Neural cell (in vitro differentiated cells): ENCODE measurements around the gene HOXA7. TPM values are rescaled to one million over a fixed set of nuclear protein-coding genes. Genes with fewer than 3 reads are reported as not detected.

Experiments used
- H2AFZ ChIP-seq: fragments of 200-600, 300-800 bp; sonication (generic), shearing (Covaris generic); 2 replicates; pipeline ENCODE4 v1.6.0; 2014; ENCODE audit warnings: low read depth, mild to moderate bottlenecking, antibody characterized with exemption, low read length, moderate library complexity
- H3F3A ChIP-seq: fragments of 200-600 bp; shearing (Covaris generic); 2 replicates; pipeline ENCODE4 v1.6.1; 2016; ENCODE audit warnings: mild to moderate bottlenecking, moderate library complexity, mixed read lengths, antibody characterized with exemption, low read length; ENCODE audit not compliant: insufficient read depth, poor library complexity, severe bottlenecking
- H3K27ac ChIP-seq: fragments of 200-600, 300-800 bp; sonication (generic), shearing (Covaris generic); 2 replicates; pipeline ENCODE4 v1.5.1; 2014; ENCODE audit warnings: mild to moderate bottlenecking, low read length, moderate library complexity
- H3K27me3 ChIP-seq: fragments of 300-800, 200-600 bp; sonication (generic), shearing (Covaris generic); 2 replicates; pipeline ENCODE4 v1.6.0; 2014; ENCODE audit warnings: mild to moderate bottlenecking, low read depth, low read length, moderate library complexity; ENCODE audit not compliant: insufficient read depth
- H3K36me3 ChIP-seq: fragments of 300-800, 200-600 bp; sonication (generic), shearing (Covaris generic); 2 replicates; pipeline ENCODE4 v1.5.1; 2014; ENCODE audit warnings: mild to moderate bottlenecking, antibody characterized with exemption, low read length, moderate library complexity; ENCODE audit not compliant: insufficient read depth
- H3K4me2 ChIP-seq: fragments of 300-800, 200-600 bp; sonication (generic), shearing (Covaris generic); 2 replicates; pipeline ENCODE4 v1.6.0; 2014; ENCODE audit warnings: mild to moderate bottlenecking, low read length
- H3K4me3 ChIP-seq: fragments of 300-800, 200-600 bp; sonication (generic), shearing (Covaris generic); 2 replicates; pipeline ENCODE4 v1.5.1; 2014; ENCODE audit warnings: mild to moderate bottlenecking, low read length, moderate library complexity
- H3K79me2 ChIP-seq: fragments of 200-600 bp; shearing (Covaris generic); replicated peaks from 2 replicates; pipeline ENCODE4 v1.6.0; 2014; ENCODE audit warnings: mild to moderate bottlenecking, low read length, moderate library complexity; ENCODE audit not compliant: insufficient read depth
- H3K9ac ChIP-seq: fragments of 300-800, 200-600 bp; sonication (generic), shearing (Covaris generic); 2 replicates; pipeline ENCODE4 v1.6.1; 2016; ENCODE audit warnings: mild to moderate bottlenecking, low read length, mixed read lengths
- H3K9me2 ChIP-seq: fragments of 200-600 bp; shearing (Covaris generic); 2 replicates; pipeline ENCODE4 v1.6.1; 2016; ENCODE audit warnings: mild to moderate bottlenecking, low read length, mixed read lengths; ENCODE audit not compliant: insufficient read depth
- H3K9me3 ChIP-seq: fragments of 200-600, 300-800 bp; sonication (generic), shearing (Covaris generic); 2 replicates; pipeline ENCODE4 v1.6.1; 2016; ENCODE audit warnings: mild to moderate bottlenecking, mixed run types, low read length, moderate library complexity, mixed read lengths
- H4K20me1 ChIP-seq: fragments of 200-600 bp; shearing (Covaris generic); 2 replicates; pipeline ENCODE4 v1.6.1; 2016; ENCODE audit warnings: mild to moderate bottlenecking, mixed run types; ENCODE audit not compliant: insufficient read depth
- EP300 ChIP-seq: fragments of 450-650 bp; conservative IDR thresholded peaks from 2 replicates; pipeline ENCODE4 v1.6.1; 2014; ENCODE audit warnings: antibody characterized with exemption, mild to moderate bottlenecking, moderate library complexity; ENCODE audit not compliant: poor library complexity, severe bottlenecking
- EZH2 ChIP-seq: fragments of 200-600, 300-800 bp; shearing (Covaris generic), sonication (generic); IDR thresholded peaks from 2 replicates; pipeline ENCODE4 v1.6.1; 2014; ENCODE audit warnings: antibody characterized with exemption, low read length, borderline replicate concordance, mild to moderate bottlenecking; ENCODE audit not compliant: insufficient read depth, poor library complexity, severe bottlenecking
- MXI1 ChIP-seq: fragments of 450-650 bp; conservative IDR thresholded peaks from 2 replicates; pipeline ENCODE4 v1.6.1; 2014; ENCODE audit warnings: antibody characterized with exemption, mild to moderate bottlenecking; ENCODE audit not compliant: poor library complexity, severe bottlenecking
- POLR2AphosphoS5 ChIP-seq: IDR thresholded peaks from 2 replicates; pipeline ENCODE4 v1.6.1; 2012
- RAD21 ChIP-seq: fragments of 450-650 bp; conservative IDR thresholded peaks from 2 replicates; pipeline ENCODE4 v1.6.1; 2014; ENCODE audit warnings: antibody characterized with exemption, mild to moderate bottlenecking, moderate library complexity
- SMC3 ChIP-seq: fragments of 450-650 bp; conservative IDR thresholded peaks from 2 replicates; pipeline ENCODE4 v1.6.1; 2014; ENCODE audit warnings: antibody characterized with exemption, mild to moderate bottlenecking, moderate library complexity; ENCODE audit not compliant: poor library complexity
- TAF1 ChIP-seq: IDR thresholded peaks from 2 replicates; pipeline ENCODE4 v1.6.1; 2012; ENCODE audit warnings: low read depth
- polyA plus RNA-seq: library from polyadenylated mRNA; depleted of rRNA; stranded (reverse); fragments of >200 nt; gene quantifications from 2 replicates; pipeline ENCODE4 v1.2.3, GENCODE V29; 2014
- TF ChIP-seq, protein P1 (sequence below): fragments of 450-650 bp; IDR thresholded peaks from 2 replicates; pipeline ENCODE4 v1.5.1; 2014; ENCODE audit warnings: antibody characterized with exemption, mild to moderate bottlenecking, moderate library complexity; ENCODE audit not compliant: poor library complexity, severe bottlenecking
- TF ChIP-seq, protein P2 (sequence below): IDR thresholded peaks from 2 replicates; pipeline ENCODE4 v1.6.1; 2012; ENCODE audit warnings: borderline replicate concordance

The HOXA7 gene
- polyA plus RNA-seq, 1 donor from 2014 or later: not detected

DNA sequence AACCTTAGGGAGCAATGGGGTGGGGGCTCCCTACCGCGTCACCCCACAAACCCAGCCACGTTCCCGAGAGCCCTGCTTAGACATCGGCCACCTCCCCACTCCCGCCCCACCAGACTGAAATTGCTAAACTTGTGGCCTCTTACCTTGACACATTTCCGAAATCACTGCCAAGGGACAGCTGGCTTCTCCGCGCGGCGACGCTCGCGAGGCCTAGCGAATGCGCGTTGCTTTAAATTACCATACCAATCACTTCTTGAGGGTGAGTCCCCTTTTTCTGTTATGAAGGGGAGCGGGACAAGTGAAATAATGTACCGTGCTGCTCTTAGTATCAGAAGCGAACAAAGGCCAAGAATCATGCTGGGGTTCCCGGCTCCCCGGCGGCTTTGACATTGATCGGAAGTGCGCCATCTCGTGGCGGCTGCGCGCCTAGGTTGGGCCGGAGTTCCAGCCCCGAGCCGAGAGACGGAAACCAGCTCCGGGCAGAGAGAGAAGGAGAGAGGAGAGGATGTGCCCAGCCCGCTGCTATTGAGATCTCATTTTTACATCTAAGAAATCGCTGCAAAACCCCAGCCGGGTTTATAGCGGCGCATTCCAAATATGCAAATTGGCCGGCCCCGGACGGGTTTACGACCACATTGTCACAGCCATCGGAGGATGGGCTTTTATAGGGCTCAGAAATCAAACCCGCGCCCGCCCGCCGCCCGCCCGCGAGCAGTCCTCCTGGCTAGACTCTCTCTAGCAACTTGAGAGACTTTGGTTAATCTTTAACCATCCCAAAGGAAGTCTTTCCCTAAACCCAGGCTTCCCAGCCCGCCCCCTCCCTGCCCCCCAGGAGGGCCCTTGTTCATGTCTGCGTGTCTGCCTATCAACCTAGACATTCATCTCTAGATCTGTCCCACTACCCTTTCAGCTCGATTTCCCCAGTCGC, 23.3 kb upstream of the HOXA7 start:
- H3K79me2 ChIP-seq: no peaks in the 10 kb centered on the region

DNA sequence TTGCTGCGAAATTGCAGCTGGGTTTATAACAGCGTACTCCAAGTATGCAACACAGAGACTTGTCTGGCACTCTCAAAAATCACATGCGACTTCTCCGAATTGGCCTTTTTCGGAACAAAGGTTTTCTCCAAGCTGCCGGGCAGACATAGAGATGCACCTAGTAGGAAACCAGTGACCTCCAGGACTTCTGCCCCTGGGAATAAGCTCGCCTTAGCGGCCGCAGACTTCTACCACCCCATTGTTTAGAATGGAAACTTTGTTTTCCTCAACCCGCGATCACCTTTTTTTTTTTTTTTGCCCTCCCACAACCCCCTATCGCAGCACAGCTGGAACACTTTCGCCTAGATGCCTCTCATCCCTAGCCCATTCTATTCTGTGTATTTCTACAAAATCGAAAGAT, 22.6 kb upstream of the HOXA7 start:
- Histone ChIP-seq H3K9ac (no peak overlapping the region), H2AFZ (no peak overlapping the region), H3K4me3 (no peak overlapping the region), H3K4me2 (no peak overlapping the region), H3K9me2 (no peaks in the 10 kb centered on the region), H3K79me2 (no peaks in the 10 kb centered on the region), H3K27ac (no peak overlapping the region), H4K20me1 (no peaks in the 10 kb centered on the region), H3F3A (no peaks in the 10 kb centered on the region), H3K27me3 (peaks cover 100% of the 10 kb centered on the region), H3K9me3 (peaks cover 8% of the 10 kb centered on the region), H3K36me3 (no peaks in the 10 kb centered on the region)
- TF ChIP-seq POLR2AphosphoS5: no peak
- peak; percentile 70 for TF ChIP-seq EZH2
- no peak for TF ChIP-seq EP300

More for the DNA sequence above, 23.3 kb upstream of the HOXA7 start:
- Histone ChIP-seq H3K4me2 (no peak overlapping the region), H3K4me3 (no peak overlapping the region), H3F3A (no peaks in the 10 kb centered on the region), H3K27me3 (peaks cover 100% of the 10 kb centered on the region), H3K9me2 (no peaks in the 10 kb centered on the region), H3K9me3 (peaks cover 8% of the 10 kb centered on the region), H4K20me1 (no peaks in the 10 kb centered on the region), H3K27ac (no peak overlapping the region), H3K36me3 (no peaks in the 10 kb centered on the region), H2AFZ (no peak overlapping the region), H3K9ac (no peak overlapping the region)
- no peak for TF ChIP-seq MXI1
- TF ChIP-seq, protein P1, sequence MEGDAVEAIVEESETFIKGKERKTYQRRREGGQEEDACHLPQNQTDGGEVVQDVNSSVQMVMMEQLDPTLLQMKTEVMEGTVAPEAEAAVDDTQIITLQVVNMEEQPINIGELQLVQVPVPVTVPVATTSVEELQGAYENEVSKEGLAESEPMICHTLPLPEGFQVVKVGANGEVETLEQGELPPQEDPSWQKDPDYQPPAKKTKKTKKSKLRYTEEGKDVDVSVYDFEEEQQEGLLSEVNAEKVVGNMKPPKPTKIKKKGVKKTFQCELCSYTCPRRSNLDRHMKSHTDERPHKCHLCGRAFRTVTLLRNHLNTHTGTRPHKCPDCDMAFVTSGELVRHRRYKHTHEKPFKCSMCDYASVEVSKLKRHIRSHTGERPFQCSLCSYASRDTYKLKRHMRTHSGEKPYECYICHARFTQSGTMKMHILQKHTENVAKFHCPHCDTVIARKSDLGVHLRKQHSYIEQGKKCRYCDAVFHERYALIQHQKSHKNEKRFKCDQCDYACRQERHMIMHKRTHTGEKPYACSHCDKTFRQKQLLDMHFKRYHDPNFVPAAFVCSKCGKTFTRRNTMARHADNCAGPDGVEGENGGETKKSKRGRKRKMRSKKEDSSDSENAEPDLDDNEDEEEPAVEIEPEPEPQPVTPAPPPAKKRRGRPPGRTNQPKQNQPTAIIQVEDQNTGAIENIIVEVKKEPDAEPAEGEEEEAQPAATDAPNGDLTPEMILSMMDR: peak; percentile 54
- TF ChIP-seq SMC3: peak; percentile 32
- no peak for TF ChIP-seq EZH2

DNA sequence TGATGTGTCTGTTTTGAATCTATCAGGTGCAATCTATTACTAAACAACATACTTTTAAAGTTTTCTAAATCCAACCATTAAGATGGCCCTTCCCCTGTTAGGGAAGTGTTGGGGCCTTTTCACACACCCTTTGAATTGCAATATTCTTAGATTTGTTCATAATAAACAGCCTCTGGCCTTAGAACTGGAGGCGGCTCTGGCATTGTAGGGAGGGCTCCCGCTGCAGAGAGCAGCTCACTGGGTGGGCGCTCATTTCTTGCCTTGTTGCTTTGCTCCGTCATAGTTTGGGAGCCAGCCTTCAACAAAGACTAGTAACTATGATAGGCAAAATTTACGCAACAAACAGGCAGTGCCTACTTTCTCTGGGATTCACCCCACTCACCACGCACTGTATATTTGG, 21.9 kb upstream of the HOXA7 start:
- Histone ChIP-seq H3K36me3 (no peaks in the 10 kb centered on the region), H3K9me3 (peaks cover 8% of the 10 kb centered on the region), H2AFZ (no peak overlapping the region), H3K27ac (no peak overlapping the region), H3K4me3 (no peak overlapping the region), H3K79me2 (no peaks in the 10 kb centered on the region), H4K20me1 (no peaks in the 10 kb centered on the region), H3K27me3 (peaks cover 100% of the 10 kb centered on the region), H3F3A (no peaks in the 10 kb centered on the region), H3K4me2 (no peak overlapping the region), H3K9ac (no peak overlapping the region), H3K9me2 (no peaks in the 10 kb centered on the region)
- TF ChIP-seq, protein P2, sequence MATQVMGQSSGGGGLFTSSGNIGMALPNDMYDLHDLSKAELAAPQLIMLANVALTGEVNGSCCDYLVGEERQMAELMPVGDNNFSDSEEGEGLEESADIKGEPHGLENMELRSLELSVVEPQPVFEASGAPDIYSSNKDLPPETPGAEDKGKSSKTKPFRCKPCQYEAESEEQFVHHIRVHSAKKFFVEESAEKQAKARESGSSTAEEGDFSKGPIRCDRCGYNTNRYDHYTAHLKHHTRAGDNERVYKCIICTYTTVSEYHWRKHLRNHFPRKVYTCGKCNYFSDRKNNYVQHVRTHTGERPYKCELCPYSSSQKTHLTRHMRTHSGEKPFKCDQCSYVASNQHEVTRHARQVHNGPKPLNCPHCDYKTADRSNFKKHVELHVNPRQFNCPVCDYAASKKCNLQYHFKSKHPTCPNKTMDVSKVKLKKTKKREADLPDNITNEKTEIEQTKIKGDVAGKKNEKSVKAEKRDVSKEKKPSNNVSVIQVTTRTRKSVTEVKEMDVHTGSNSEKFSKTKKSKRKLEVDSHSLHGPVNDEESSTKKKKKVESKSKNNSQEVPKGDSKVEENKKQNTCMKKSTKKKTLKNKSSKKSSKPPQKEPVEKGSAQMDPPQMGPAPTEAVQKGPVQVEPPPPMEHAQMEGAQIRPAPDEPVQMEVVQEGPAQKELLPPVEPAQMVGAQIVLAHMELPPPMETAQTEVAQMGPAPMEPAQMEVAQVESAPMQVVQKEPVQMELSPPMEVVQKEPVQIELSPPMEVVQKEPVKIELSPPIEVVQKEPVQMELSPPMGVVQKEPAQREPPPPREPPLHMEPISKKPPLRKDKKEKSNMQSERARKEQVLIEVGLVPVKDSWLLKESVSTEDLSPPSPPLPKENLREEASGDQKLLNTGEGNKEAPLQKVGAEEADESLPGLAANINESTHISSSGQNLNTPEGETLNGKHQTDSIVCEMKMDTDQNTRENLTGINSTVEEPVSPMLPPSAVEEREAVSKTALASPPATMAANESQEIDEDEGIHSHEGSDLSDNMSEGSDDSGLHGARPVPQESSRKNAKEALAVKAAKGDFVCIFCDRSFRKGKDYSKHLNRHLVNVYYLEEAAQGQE: no peak
- TF ChIP-seq, protein P1: no peak
- no peak for TF ChIP-seq EZH2
- TF ChIP-seq POLR2AphosphoS5: no peak
- no peak for TF ChIP-seq MXI1
- no peak for TF ChIP-seq SMC3
- no peak for TF ChIP-seq TAF1
- no peak for TF ChIP-seq EP300
- no peak for TF ChIP-seq RAD21
